GM12878 (cell line): Measurements from ENCODE around the gene PRR5L. TPM values are rescaled to one million over a fixed set of nuclear protein-coding genes. Genes with fewer than 3 reads are reported as not detected.

ENCODE experiments used
- ATAC-seq: fragments of 200-7000 bp; cut with Tn5 transposase; 3 replicates; pipeline ENCODE4 v1.9.1; 2020; ENCODE audit warnings: mild to moderate bottlenecking, moderate library complexity
- BruUV-seq: library from RNA; stranded (reverse); fragments of 400-500 nt; replicated peaks from 2 replicates; lab custom pipeline; 2021; lab: Mats Ljungman, UMichigan
- CTCF ChIA-PET: fragments of 300-600 bp; sonication (Branson Sonifier 250); formaldehyde crosslinking; extraction: SDS; loops from one replicate; lab custom pipeline; 2021; ENCODE audit warnings: inconsistent platforms; lab: Yijun Ruan, JAX
- POLR2A ChIA-PET: fragments of 350-600 bp; formaldehyde crosslinking; extraction: SDS; loops from one replicate; lab custom pipeline; 2021; ENCODE audit warnings: inconsistent platforms; lab: Charles Lee
- RAD21 ChIA-PET: fragments of 300-600 bp; sonication (Branson Sonifier 250); formaldehyde crosslinking; loops from one replicate; lab custom pipeline; 2023; ENCODE audit warnings: antibody characterized with exemption; ENCODE audit not compliant: unreplicated experiment; lab: Charles Lee
- SMC1A ChIA-PET: fragments of 300-600 bp; sonication (Branson Sonifier 250); formaldehyde crosslinking; loops from one replicate; lab custom pipeline; 2023; ENCODE audit not compliant: unreplicated experiment, uncharacterized antibody; lab: Charles Lee
- DNase-seq: peaks from one replicate; pipeline ENCODE4 v3.0.0-alpha.2; 2011; ENCODE audit warnings: low read depth, low spot score
- FAIRE-seq: peaks from 3 replicates; lab custom pipeline; 2011; peaks lifted over from hg19 to GRCh38; lab: Jason Lieb, UNC
- H2AFZ ChIP-seq: 2 replicates; pipeline ENCODE4 v1.6.0; 2011; ENCODE audit warnings: low read depth, low read length, control low read depth; ENCODE audit not compliant: control insufficient read depth
- H3K27ac ChIP-seq: 2 replicates; pipeline ENCODE4 v1.5.1; 2011; ENCODE audit warnings: control low read depth; ENCODE audit not compliant: control insufficient read depth, insufficient read depth
- H3K27me3 ChIP-seq, 2 experiments: replicated peaks in 1 of 2; 2 replicates each; pipeline versions ENCODE4 v1.6.0 to v1.6.1; 2011; ENCODE audit warnings: low read length in 1 of 2; ENCODE audit not compliant: control insufficient read depth in 2 of 2, insufficient read depth in 2 of 2
- H3K36me3 ChIP-seq, 2 experiments: 2 replicates each; pipeline ENCODE4 v1.5.1; 2011; ENCODE audit warnings: low read length in 1 of 2; ENCODE audit not compliant: control insufficient read depth in 2 of 2, insufficient read depth in 2 of 2
- H3K4me1 ChIP-seq: 2 replicates; pipeline ENCODE4 v1.6.1; 2011; ENCODE audit warnings: mild to moderate bottlenecking, low read length, moderate library complexity, mixed read lengths; ENCODE audit not compliant: control insufficient read depth, insufficient read depth
- H3K4me2 ChIP-seq: 2 replicates; pipeline ENCODE4 v1.6.0; 2011; ENCODE audit warnings: control low read depth; ENCODE audit not compliant: control insufficient read depth, insufficient read depth
- H3K4me3 ChIP-seq: fragments of 200-600 bp; sonication (generic); 2 replicates; pipeline ENCODE4 v1.5.1; 2016
- H3K79me2 ChIP-seq: 2 replicates; pipeline ENCODE4 v1.6.0; 2011; ENCODE audit warnings: low read length; ENCODE audit not compliant: control insufficient read depth, insufficient read depth
- H3K9ac ChIP-seq: 2 replicates; pipeline ENCODE4 v1.8.0; 2011; ENCODE audit warnings: low read length, control low read depth, mixed read lengths; ENCODE audit not compliant: control insufficient read depth, insufficient read depth
- H3K9me3 ChIP-seq: replicated peaks from 3 replicates; pipeline ENCODE4 v1.5.1; 2011; ENCODE audit warnings: mild to moderate bottlenecking, low read length; ENCODE audit not compliant: control insufficient read depth, insufficient read depth
- H4K20me1 ChIP-seq: 2 replicates; pipeline ENCODE4 v1.6.0; 2011; ENCODE audit not compliant: control insufficient read depth, insufficient read depth
- ATF2 ChIP-seq: IDR thresholded peaks from 2 replicates; pipeline ENCODE4 v1.6.1; 2012; ENCODE audit warnings: low read length, inconsistent platforms
- CBFB ChIP-seq: IDR thresholded peaks from 2 replicates; pipeline ENCODE4 v1.6.1; 2016; ENCODE audit warnings: antibody characterized with exemption, low read depth
- ELK1 ChIP-seq: IDR thresholded peaks from 2 replicates; pipeline ENCODE4 v1.6.1; 2012; ENCODE audit warnings: low read depth, low read length, improper control_type of control experiment
- EZH2 ChIP-seq: IDR thresholded peaks from 2 replicates; pipeline ENCODE4 v1.6.1; 2012; ENCODE audit warnings: low read depth, mild to moderate bottlenecking, control low read depth, inconsistent platforms, low read length, borderline replicate concordance; ENCODE audit not compliant: control insufficient read depth
- HDAC2 ChIP-seq: fragments of 200-600 bp; sonication (generic); IDR thresholded peaks from 2 replicates; pipeline ENCODE4 v1.6.1; 2017
- KAT2A ChIP-seq: conservative IDR thresholded peaks from 2 replicates; pipeline ENCODE4 v1.6.1; 2011; ENCODE audit warnings: low read depth, low read length; ENCODE audit not compliant: control insufficient read depth
- MEF2A ChIP-seq: IDR thresholded peaks from 2 replicates; pipeline ENCODE4 v1.6.1; 2011; ENCODE audit warnings: low read depth, mild to moderate bottlenecking, low read length, moderate library complexity; ENCODE audit not compliant: insufficient read depth
- MEF2B ChIP-seq: fragments of 450-650 bp; IDR thresholded peaks from 2 replicates; pipeline ENCODE4 v1.6.1; 2018; ENCODE audit warnings: mild to moderate bottlenecking, moderate library complexity; ENCODE audit not compliant: partially characterized antibody, poor library complexity, severe bottlenecking
- NRF1 ChIP-seq: conservative IDR thresholded peaks from 2 replicates; pipeline ENCODE4 v1.6.1; 2011; ENCODE audit warnings: mild to moderate bottlenecking, low read depth, low read length, improper control_type of control experiment
- POLR2A ChIP-seq: IDR thresholded peaks from 2 replicates; pipeline ENCODE4 v1.6.1; 2011; ENCODE audit warnings: low read depth, mild to moderate bottlenecking, low read length
- SUZ12 ChIP-seq: fragments of 200-600 bp; sonication (generic); IDR thresholded peaks from one replicate; pipeline ENCODE4 v1.6.1; 2018; ENCODE audit warnings: antibody characterized with exemption, mild to moderate bottlenecking; ENCODE audit not compliant: unreplicated experiment
- TAF1 ChIP-seq: IDR thresholded peaks from 2 replicates; pipeline ENCODE4 v1.6.1; 2011; ENCODE audit warnings: mild to moderate bottlenecking, low read depth, low read length, borderline replicate concordance
- ZNF592 ChIP-seq: fragments of 450-650 bp; IDR thresholded peaks from 2 replicates; pipeline ENCODE4 v1.6.1; 2017; ENCODE audit warnings: mild to moderate bottlenecking, moderate library complexity
- ZNF622 ChIP-seq: fragments of 450-650 bp; IDR thresholded peaks from 2 replicates; pipeline ENCODE4 v1.6.1; 2017; ENCODE audit warnings: mild to moderate bottlenecking, inconsistent platforms
- WGBS: methylation state at CpG from one replicate; pipeline ENCODE4 v1.1.6; 2016; ENCODE audit warnings: low lambda C conversion rate; ENCODE audit not compliant: insufficient replicate concordance, insufficient coverage; ENCODE audit errors: missing lambda C conversion rate; 5-methylcytosine and 5-hydroxymethylcytosine counted together
- in situ Hi-C: fragments of 300-500 bp; cut with MboI; formaldehyde crosslinking; loops from 9 replicates; pipeline ENCODE4 v1.14.3; 2018; ENCODE audit warnings: mixed read lengths
- intact Hi-C: fragments of 100-400 bp; cut with micrococcal nuclease; formaldehyde crosslinking; loops from one replicate; pipeline ENCODE4 v1.14.2; 2022; ENCODE audit not compliant: unreplicated experiment
- polyA plus RNA-seq, 11 experiments: library from polyadenylated mRNA; depleted of rRNA in 4 of 11; unstranded in 6 of 11; stranded (reverse) in 5 of 11; fragments of >200 nt; fragmentation: Nextera tagmentation in 4 of 11; fragmentation: Illumina TruSeq in 1 of 11; extraction: Ambion mirVana in 4 of 11; extraction: Trizol in 1 of 11; gene quantifications; 1 replicate in 1 of 11; 2 replicates in 10 of 11; pipeline versions ENCODE4 v1.2.1 to v1.2.3, GENCODE V29; 2011 to 2016; ENCODE audit warnings: inconsistent platforms in 2 of 11, missing spikeins in 2 of 11, low read depth in 1 of 11
- total RNA-seq, 4 experiments: library from RNA; depleted of rRNA in 3 of 4; stranded (reverse); fragments of >200 nt in 3 of 4; fragmentation: Illumina TruSeq in 1 of 4; extraction: Trizol in 1 of 4; gene quantifications; 2 replicates each; pipeline versions ENCODE4 v1.2.1 to v1.2.3, GENCODE V29; 2013 to 2021
- TF ChIP-seq, protein P1 (sequence below): fragments of 450-650 bp; formaldehyde crosslinking; IDR thresholded peaks from 2 replicates; pipeline ENCODE4 v1.5.0; 2022; ENCODE audit warnings: mild to moderate bottlenecking, missing genetic modification characterization

PRR5L gene
- total and polyA plus RNA-seq, 10 of the 15 experiments (the other 5 are each of a cell fraction or from before 2014, with no cell fraction given) = 0.11 to 4.2 (median 0.67) TPM; not detected in 1

DNA sequence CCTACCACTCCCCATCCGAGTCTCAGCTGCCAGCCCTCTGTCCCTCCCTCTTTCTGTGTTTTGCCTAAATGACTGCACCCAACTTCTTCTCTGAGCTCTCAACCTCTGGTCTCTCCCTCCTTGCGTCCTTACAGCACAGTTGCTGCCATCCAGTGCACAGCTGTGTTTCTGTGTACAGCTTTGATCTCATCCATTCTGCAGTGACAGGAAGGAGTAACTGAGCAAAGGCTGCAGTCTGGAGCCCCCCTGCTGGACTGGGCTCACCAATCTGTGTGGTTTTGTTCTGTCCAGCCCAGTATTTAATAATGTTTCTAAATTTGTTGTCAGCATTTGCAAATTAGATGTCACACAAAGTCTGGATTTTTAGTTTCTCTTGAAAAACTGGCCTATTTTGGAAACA lies 43.8 kb downstream of the PRR5L start:
- no peak overlapping the region for H2AFZ ChIP-seq
- no peaks in the 10 kb centered on the region for H3K79me2 ChIP-seq
- intact Hi-C loops (no loop called here), in situ Hi-C loops (no loop called here)
- ATAC-seq = no peak
- H3K27me3 ChIP-seq = no peaks in the 10 kb centered on the region; a peak in 1 of 4 replicates
- no peak overlapping the region for H3K4me3 ChIP-seq
- no peak for FAIRE-seq
- H4K20me1 ChIP-seq = no peaks in the 10 kb centered on the region
- H3K9ac ChIP-seq = no peak overlapping the region
- H3K9me3 ChIP-seq = no peaks in the 10 kb centered on the region
- ChIA-PET CTCF (interaction anchor here (0.9 kb wide), 2 partner anchors 51 to 153 kb away, joined by 3 to 4 read pairs; no protein-coding TSS in a partner anchor), RAD21 (no interaction called here), POLR2A (no interaction called here), SMC1A (interaction anchor here (1.0 to 1.5 kb wide), 5 partner anchors 10 to 138 kb away, joined by 3 read pairs; no protein-coding TSS in a partner anchor)
- DNase-seq = no peak
- no peak overlapping the region for H3K4me2 ChIP-seq
- H3K4me1 ChIP-seq = no peaks in the 10 kb centered on the region
- no peak overlapping the region for H3K27ac ChIP-seq
- H3K36me3 ChIP-seq = no peaks in the 10 kb centered on the region
- 56% methylated on average over 2 of the region's 2 CpGs for WGBS
- BruUV-seq = no TSS peak
- TF ChIP-seq EZH2 (no peak), ATF2 (no peak), SUZ12 (no peak), POLR2A (no peak), CBFB (no peak), HDAC2 (no peak), NRF1 (no peak), ZNF622 (no peak), TAF1 (no peak), ELK1 (no peak), MEF2B (no peak), ZNF592 (no peak), MEF2A (no peak), KAT2A (no peak)
- TF ChIP-seq, protein P1, sequence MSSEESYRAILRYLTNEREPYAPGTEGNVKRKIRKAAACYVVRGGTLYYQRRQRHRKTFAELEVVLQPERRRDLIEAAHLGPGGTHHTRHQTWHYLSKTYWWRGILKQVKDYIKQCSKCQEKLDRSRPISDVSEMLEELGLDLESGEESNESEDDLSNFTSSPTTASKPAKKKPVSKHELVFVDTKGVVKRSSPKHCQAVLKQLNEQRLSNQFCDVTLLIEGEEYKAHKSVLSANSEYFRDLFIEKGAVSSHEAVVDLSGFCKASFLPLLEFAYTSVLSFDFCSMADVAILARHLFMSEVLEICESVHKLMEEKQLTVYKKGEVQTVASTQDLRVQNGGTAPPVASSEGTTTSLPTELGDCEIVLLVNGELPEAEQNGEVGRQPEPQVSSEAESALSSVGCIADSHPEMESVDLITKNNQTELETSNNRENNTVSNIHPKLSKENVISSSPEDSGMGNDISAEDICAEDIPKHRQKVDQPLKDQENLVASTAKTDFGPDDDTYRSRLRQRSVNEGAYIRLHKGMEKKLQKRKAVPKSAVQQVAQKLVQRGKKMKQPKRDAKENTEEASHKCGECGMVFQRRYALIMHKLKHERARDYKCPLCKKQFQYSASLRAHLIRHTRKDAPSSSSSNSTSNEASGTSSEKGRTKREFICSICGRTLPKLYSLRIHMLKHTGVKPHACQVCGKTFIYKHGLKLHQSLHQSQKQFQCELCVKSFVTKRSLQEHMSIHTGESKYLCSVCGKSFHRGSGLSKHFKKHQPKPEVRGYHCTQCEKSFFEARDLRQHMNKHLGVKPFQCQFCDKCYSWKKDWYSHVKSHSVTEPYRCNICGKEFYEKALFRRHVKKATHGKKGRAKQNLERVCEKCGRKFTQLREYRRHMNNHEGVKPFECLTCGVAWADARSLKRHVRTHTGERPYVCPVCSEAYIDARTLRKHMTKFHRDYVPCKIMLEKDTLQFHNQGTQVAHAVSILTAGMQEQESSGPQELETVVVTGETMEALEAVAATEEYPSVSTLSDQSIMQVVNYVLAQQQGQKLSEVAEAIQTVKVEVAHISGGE (CRISPR knock-in tag) = no peak
